ENCODE data around the gene MAST2.
"Not testable (repeated sequence)": the region's sequence is repeated elsewhere in the genome, so short reads cannot be mapped to it uniquely, and the experiment has no call there.

The MAST2 gene

GRCh38 chr1:46030876-46031660, 227.7 kb downstream of the MAST2 start:
- DNase-seq: no peak

GRCh38 chr1:46034601-46035516, 231.4 kb downstream of the MAST2 start:
- no peak for DNase-seq

- DNase-seq: peak; percentile 68
Observed at GRCh38 chr1:46036894-46037839, 233.8 kb downstream of the MAST2 start.

GRCh38 chr1:46039571-46040052, 236.2 kb downstream of the MAST2 start:
- DNase-seq: no peak

- DNase-seq: no peak
Observed at GRCh38 chr1:46041551-46041950, 238.1 kb downstream of the MAST2 start.

GRCh38 chr1:46041974-46042373, 238.6 kb downstream of the MAST2 start:
- DNase-seq: no peak

- DNase-seq: no peak
Observed at GRCh38 chr1:46043458-46044017, 240.1 kb downstream of the MAST2 start.

GRCh38 chr1:46044116-46044515, 240.7 kb downstream of the MAST2 start:
- DNase-seq: no peak

- no peak for DNase-seq
Observed at GRCh38 chr1:46053734-46054133, 250.3 kb downstream of the MAST2 start.

GRCh38 chr1:46056325-46056724, 252.9 kb downstream of the MAST2 start:
- no peak for DNase-seq

- DNase-seq: not testable (repeated sequence)
Observed at GRCh38 chr1:46057215-46057614, 253.8 kb downstream of the MAST2 start.

- no peak for DNase-seq
Observed at GRCh38 chr1:46057781-46058180, 254.4 kb downstream of the MAST2 start.

GRCh38 chr1:46058936-46059335, 255.5 kb downstream of the MAST2 start:
- no peak for DNase-seq

- DNase-seq: no peak
Observed at GRCh38 chr1:46061146-46061545, 257.7 kb downstream of the MAST2 start.

GRCh38 chr1:46062651-46063319, 259.4 kb downstream of the MAST2 start:
- no peak for DNase-seq

- no peak for DNase-seq
Observed at GRCh38 chr1:46064708-46065107, 261.3 kb downstream of the MAST2 start.

GRCh38 chr1:46065405-46065804, 262.0 kb downstream of the MAST2 start:
- no peak for DNase-seq

GRCh38 chr1:46067652-46068051, 264.2 kb downstream of the MAST2 start:
- no peak for DNase-seq

- no peak for DNase-seq
Observed at GRCh38 chr1:46068525-46068924, 265.1 kb downstream of the MAST2 start.

- DNase-seq: no peak
Observed at GRCh38 chr1:46070164-46070814, 266.9 kb downstream of the MAST2 start.

- DNase-seq: no peak
Observed at GRCh38 chr1:46072975-46073374, 269.6 kb downstream of the MAST2 start.

All from activated effector memory CD4-positive, alpha-beta T cell treated with Interleukin-2 at 50 U/mL for 16 hours (primary cell).